Stimulated activated CD4-positive, alpha-beta T cell treated with anti-CD3 and anti-CD28 coated beads, TNF-alpha, amount 100 ng/mL, for 24 hours (primary cell): ENCODE measurements around the gene RNF126.
A peak's percentile ranks its signal among the peaks of the same experiment; 100 is the strongest.
"Not testable (repeated sequence)": the region's sequence is repeated elsewhere in the genome, so short reads cannot be mapped to it uniquely, and the experiment has no call there.

ENCODE experiments used
- DNase-seq, 3 experiments: peaks; one replicate each; pipeline ENCODE4 v3.0.0-alpha.2; 2020; ENCODE audit warnings: low read depth in 3 of 3

RNF126 gene

DNA sequence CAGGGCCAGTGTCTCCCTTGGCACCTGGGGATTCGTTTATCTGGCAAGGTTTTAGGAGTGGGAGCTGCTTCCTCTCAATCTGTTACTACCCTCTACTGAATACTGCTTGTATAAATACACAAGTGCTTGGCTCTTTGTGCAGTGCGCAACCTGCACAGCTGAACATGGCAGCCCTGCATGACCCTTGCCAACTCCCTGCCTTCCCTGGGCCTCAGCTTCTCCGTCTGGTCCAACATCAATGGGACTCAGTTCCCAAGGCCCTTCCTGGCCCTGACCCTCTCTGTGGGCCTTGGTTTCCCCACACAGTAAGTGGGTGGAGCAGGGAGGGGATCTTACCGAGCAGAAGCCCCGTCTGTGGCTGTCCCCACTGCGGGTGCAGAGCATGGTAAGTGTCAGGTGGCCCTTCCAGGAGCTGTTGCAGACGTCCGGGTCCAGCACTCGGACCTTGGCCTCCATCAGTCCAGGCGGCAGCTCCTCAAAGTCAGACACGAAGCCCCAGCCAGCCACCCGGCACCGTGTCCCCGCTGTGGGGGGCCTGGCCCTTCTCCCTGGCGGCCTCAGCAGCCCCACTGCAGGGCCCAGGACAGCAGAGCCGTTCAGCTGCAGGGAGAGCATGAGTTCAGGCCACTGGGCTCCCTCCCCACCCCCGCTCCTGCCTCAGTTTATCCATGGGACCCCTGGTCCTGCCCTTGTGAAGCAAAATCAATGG lies 23.7 kb upstream of the RNF126 start:
- no peak for DNase-seq

DNA sequence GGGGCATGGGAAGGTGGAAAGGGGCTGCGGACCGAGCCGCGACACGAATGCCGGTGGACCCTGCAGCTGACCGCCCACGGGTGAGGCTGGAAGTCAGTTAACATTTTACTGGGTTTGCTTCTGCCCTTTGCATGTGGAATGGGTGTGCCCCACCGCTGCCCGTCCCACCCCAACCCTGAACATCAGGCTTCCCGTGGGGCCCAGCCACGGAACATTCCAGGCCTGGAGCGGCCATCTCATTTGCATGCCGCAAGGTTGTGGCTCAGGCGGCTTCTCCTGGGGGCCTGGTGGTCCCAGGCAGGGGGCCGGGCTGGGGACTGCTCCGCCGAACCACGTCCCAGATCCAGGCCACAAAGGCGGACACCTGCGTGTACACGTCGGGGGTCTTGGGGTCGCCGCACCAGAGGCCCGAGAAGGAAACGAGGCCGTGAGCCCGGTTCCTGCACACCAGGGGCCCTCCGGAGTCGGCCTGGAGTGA lies 22.5 kb upstream of the RNF126 start:
- DNase-seq, result no peak

DNA sequence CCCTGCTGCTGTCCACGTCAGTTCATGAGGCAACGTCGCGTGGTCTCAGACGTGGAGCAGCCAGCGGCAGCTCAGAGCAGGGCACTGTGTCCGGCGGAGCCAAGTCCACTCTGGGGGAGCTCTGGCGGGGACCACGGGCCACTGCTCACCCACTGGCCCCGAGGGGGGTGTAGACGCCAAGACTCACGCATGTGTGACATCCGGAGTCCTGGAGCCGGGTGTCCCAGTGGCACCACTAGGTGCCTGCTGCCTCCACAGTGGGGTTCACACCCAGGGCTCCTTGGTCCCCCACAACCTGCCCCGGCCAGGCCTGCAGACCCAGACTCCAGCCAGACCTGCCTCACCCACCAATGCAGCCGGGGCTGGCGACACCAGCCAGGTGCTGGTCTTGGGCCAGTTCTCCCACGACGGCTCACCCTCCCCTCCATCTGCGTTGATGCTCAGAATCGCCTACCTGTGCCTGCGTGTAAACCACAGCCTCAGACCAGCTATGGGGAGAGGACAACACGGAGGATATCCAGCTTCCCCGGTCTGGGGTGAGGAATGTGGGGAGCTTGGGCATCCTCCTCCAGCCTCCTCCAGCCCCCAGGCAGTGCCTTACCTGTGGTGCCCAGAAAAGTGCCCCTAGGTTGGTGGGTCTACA lies 19.8 kb upstream of the RNF126 start:
- DNase-seq, result no peak

DNA sequence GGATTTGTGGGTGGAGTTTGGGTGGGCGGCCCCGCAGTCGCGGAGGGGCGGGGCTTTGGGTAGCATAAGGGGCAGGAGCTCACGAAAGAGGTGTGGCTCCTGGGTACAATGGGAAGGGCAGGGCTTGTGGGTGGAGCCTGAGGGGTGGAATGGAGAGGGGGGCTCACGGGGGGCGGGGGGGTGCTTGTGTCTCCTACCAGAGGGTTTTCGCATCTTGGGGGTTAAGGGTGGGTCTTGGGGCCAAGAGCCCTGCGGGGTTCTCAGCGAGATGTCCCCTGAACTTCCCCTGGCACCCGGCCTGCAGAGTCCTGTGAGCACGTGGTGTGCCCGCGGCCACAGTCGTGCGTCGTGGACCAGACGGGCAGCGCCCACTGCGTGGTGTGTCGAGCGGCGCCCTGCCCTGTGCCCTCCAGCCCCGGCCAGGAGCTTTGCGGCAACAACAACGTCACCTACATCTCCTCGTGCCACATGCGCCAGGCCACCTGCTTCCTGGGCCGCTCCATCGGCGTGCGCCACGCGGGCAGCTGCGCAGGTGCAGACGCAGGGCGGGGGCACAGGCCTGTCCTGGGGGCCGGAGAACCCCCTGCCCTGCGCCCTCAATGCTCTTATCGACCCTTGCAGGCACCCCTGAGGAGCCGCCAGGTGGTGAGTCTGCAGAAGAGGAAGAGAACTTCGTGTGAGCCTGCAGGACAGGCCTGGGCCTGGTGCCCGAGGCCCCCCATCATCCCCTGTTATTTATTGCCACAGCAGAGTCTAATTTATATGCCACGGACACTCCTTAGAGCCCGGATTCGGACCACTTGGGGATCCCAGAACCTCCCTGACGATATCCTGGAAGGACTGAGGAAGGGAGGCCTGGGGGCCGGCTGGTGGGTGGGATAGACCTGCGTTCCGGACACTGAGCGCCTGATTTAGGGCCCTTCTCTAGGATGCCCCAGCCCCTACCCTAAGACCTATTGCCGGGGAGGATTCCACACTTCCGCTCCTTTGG lies 18.3 kb upstream of the RNF126 start:
- DNase-seq, result peak in 1 of 3 experiments; percentile 91

DNA sequence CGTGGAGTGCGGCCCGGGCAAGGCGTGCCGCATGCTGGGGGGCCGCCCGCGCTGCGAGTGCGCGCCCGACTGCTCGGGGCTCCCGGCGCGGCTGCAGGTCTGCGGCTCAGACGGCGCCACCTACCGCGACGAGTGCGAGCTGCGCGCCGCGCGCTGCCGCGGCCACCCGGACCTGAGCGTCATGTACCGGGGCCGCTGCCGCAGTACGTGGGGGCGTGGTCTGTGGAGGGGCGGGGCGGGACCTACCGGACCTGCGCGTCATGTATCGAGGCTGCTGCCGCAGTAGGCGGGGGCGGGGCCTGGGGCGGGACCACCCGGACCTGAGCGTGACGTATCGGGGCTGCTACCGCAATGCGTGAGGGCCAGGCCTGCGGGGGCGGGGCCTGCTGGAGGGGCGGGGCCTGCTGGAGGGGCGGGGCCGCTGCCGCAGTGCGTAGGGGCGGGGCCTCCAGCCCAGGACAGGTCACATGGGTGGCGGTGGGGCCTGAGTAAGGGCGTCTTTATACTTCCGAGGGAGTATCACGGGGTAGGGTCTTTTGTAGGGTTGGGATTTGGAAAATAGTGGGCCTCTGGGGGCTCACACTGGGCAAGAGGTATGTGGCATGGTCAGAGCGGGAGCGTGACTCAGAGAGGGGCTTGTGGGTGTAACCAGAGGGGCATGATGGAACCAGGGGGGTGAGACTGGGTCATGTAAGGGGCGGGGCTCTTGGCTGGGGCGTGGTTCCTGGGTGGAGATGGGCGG lies 17.4 kb upstream of the RNF126 start:
- peak; percentile 99 to 100 (median 99) for DNase-seq

DNA sequence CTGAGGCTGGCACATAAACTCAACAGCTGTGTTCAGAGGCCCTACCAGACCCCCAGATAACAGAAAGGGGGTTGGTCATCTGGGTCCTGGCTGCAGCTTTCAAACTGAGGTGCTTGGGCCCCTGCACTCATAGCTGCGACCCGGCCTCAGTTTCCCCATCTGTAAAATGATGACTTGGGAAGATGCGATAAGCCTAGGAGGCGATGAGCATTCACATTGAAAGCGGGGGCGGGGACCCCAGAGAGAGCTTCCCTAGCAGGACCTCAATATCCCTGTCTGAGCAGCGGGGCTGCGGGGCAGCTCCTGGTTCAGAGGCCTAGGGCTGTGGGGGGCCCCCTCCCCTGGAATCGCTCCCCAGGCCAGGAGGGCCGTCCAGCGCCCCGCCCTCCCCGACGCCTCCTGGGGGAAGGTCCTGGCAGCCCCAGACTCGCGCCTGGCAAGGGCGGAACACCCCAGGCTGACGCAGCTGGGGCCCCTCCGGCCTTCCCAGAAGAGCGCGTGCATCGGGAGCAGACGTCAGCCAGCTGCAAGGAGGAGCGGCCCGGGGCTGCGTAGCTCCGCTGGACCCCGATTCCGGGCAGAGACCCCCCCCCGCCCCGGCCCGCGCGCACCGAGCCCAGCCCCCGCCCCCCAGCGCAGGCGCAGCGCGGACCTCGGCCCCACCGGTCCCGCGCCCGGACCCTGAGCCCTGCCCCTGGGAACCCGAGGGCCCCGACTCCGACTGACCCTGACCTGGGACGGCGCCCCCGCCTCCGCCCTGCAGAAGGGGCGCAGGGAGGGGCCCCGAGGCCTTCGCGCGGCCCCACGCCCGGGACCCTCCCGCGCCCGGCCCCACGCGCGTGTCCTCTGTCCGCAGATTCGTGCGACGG lies 16.6 kb upstream of the RNF126 start:
- no peak for DNase-seq

DNA sequence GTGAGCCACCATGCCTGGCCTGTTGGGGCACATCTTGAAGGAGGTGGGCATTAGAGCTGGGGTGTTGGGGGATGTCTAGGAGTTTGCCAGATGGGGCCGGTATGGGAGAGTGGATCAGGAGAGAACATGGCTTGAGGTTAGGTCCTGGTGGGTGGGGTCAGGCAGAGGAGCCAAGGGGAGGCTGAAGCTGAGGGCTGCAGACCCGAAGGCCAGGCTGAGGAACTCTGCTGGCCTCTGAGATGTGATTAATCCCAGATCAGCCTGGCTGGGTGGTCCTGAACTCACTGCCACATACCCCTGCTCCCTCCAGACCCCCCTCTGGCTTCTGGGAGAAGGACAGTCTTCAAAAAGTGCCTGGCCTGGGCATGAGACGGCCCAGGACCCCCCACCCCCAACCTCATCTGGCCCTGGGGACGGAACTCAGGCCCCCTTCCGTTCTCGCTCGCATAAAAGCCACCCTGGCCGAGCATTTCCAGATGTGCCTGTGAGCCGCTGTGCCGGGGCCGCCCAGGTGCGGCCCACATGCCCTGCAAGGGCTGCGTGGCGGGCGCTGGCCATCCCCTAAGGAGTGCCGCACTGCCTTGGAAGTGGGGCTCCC lies 15.9 kb upstream of the RNF126 start:
- DNase-seq, result no peak

DNA sequence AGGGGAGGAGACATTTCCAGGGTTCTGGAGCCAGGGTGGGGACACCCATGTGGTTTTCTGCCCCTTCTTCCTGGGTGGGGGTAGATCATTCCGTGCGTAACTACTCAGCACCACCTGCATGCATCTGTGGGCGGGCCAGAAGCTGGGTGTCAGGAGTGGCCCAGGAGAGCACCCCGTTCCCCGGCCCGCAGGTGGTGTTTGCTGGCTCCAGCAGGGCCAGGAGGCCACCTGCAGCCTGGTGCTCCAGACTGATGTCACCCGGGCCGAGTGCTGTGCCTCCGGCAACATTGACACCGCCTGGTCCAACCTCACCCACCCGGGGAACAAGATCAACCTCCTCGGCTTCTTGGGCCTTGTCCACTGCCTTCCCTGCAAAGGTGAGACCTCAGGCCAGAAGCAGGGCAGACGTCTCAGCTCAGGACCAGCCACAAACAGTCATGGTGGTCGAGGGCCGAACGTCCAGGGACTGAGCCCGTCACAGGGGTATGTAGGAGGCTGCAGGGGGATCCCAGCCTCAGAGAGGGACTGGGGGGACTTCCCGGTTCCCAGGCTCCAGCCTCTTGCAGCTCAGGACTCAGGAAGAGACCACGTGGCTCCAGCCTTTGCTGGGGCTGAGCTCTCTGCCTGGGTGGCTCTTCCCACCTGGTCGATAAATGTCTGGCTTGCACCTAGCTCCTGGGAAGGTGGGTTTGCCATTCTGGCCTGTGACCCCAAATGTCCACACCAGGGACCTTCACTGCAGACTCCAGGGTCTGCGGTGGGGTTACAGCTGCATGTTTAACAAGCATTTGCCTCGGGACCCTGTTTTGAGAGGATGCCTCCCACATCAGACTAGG lies 14.8 kb upstream of the RNF126 start:
- no peak for DNase-seq

DNA sequence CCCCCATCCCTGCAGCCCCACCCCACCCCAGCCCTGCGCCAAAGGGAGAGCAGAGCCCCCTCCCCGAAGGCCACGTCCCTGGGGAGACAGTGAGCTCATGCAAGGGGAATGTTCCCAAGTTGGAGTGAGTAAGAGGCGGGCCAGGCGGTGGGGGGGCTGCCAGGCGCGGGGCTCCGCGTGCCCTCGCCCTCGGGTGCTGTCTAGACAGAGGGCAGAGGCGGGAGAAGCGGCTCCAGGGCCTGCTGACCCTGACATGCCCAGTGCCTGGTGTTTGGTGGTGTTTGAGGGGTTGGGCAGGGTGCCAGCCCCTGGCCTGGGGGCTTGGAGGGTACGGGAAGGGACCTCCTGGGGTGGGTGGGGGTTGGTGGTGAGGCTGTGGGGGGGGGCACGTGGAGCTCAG lies 14.2 kb upstream of the RNF126 start:
- no peak for DNase-seq

DNA sequence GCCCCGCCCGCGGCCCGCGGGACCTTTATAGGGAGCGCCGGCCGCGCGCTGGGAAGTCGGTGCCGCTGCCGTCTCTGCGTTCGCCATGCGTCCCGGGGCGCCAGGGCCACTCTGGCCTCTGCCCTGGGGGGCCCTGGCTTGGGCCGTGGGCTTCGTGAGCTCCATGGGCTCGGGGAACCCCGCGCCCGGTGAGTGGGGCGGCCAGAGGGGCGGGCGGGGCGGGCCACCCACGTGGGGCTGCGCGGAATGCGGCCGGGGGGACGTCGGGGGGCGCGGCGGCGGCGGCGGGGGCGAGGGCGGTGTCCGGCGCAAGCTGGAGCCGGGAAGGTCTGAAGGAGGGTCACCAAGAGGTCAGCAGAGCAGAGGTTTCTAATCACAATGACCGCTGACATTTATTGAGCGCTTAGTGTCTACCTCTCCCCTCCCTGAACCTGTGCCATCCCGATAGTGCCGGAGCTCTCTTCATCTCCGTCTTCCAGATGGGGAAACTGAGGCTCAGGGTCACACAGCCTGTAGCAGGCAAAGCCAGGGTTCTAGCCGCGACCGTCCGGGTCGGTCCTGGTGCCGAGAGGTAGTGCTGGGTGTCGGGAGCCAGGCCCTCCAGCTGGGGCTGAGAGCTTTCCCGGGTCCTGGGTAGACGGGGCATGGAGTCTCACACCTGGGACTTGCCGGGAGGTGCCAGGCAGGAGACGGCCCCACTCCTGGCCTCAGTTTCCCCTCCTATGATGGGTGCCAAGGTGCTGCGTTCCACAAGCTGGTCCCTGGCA lies 13.5 kb upstream of the RNF126 start, which contains the start of gene FSTL3:
Gene FSTL3, plus strand, starts transcription at position 54 of the 767 bp plus-strand sequence. Its CDS starts 32 bp downstream, at position 86.
- DNase-seq, result no peak

DNA sequence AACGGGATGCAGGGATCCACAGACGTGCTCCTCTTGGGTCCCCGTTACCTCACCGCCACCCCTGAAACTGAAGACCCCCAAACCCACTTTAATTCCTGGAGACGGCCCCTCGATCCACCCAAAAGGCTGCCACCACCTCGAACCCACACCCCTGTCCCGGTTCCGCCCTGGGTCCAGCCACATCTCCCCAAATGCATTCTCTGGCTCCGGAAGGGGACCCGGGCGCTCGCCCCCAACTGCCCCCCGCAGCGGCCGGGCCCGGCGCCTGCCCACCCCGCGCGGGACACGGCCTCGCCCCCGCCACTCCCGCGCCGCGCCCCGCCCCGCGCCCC lies 13.0 kb upstream of the RNF126 start:
- no peak for DNase-seq

DNA sequence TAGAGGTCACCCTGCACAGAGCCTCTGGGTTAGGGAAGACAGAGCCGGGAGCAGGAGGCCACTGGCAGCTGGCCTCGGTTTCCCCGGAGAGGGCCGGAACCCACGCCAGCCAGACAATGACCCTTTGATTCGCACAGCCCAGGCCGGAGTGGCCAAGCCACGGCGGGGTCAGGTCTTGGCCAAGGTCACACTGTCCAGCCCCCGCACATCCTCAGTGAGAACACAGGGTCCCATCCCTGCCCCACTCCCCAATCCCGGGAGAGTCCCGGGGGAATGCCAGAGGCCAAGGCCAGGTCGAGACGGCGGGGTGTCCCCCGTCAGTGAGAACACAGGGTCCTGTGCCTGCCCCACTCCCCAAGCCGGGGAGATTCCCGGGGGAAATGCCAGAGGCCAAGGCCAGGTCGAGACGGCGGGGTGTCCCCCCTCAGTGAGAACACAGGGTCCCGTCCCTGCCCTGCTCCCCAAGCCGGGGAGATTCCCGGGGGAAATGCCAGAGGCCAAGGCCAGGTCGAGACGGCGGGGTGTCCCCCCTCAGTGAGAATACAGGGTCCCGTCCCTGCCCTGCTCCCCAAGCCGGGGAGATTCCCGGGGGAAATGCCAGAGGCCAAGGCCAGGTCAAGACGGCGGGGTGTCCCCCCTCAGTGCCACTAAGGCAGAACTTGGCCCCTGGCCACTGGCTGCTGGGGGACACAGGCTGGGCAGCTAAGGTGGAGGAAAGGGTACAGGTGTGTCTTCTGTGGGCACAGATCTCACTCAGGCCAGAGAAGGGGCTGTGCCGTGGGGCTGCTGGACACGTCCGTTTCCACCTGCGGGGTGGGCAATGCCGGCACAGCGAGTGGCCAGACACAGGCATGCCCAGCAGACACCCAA lies 11.5 kb upstream of the RNF126 start:
- DNase-seq, result no peak

DNA sequence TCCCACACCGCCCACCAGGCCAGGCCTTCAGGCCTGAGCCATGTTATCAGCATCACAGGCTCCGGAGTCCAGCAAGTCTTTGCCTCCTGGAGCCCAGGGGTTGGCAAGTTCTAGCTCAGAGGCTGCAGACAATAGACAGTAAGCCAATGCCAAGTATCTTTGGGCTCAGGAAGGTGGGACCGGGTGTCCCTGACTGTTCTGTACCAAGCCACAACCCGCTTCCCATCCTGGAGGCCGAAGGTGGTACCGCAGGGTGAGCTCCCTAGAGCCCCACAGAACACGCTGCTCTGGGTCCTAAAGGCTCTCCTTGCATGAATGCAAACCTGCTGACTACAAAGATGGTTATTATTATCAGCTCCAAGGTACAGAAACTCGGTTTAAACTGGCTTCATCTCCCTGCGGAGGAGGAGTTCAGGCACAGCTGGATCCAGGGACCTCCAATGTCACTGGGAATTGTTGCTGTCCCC lies 7.6 kb upstream of the RNF126 start:
- DNase-seq, result no peak

DNA sequence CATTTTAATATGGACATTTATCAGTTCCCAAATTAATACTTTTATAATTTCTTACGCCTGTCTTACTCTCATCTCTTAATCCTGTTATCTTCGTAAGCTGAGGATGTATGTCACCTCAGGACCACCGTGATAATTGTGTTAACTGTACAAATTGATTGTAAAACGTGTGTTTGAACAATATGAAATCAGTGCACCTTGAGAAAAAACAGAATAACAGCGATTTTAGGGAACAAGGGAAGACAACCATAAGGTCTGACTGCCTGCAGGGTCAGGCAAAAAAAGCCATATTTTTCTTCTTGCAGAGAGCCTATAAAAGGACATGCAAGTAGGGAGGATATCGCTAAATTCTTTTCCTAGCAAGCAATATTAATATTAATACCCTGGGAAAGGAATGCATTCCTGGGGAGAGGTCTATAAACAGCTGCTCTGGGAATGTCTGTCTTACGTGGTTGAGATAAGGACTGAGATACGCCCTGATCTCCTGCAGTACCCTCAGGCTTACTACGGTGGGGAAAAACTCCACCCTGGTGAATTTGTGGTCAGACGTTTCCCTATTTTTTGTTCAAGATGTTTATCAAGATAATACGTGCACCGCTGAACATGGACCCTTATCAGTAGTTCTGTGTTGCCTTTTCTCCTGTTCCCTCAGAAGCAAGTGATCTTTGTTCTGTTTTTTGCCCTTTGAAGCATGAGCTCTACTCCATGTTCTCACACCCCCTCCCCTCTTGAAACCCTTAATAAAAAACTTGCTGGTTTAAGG lies 5.8 kb upstream of the RNF126 start:
- not testable (repeated sequence) for DNase-seq

DNA sequence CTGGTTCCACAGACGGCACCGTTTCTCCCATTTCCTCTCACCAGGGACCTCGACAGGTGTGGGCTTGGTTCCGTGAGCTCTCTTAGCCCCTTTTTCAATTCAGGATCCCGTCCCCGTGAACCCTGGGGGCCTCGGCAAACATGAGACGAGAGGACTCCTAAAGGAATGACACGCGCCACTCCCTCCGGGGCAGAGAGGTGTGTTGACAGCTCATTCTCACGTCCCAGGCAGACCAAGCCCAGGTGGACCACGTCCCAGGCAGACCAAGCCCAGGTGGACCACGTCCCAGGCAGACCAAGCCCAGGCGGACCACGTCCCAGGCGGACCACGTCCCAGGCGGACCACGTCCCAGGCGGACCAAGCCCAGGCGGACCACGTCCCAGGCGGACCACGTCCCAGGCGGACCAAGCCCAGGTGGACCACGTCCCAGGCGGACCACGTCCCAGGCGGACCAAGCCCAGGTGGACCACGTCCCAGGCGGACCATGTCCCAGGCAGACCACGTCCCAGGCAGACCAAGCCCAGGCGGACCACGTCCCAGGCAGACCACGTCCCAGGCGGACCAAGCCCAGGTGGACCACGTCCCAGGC lies 4.1 kb upstream of the RNF126 start:
- not testable (repeated sequence) for DNase-seq

DNA sequence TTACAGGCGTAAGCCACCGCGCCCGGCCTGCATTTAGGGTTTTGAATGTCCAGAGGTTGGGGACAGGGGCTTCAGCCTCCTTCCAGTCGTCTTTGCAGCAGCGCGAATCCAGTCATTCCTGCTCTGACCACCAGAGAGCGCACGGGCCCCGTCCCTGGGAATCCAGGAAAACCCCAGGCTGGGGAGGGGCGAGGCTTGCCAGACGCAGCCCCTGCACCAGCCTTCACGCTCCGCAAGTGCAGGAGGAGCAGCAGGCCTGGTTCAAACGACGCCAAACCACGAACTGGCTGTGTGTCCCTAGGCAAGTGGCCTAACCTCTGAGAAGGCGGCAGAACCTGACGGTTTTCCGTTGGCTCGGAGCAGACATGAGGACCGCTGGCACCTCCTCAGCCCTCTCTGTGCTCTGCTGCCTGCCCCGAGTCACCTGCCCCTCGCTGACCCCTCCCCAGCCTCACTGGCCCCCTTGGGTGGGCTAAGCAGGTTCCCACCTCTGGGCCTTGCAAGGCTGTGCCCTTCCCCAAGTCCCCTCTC lies 2.0 kb upstream of the RNF126 start:
- DNase-seq, result peak; percentile 64 to 82 (median 67)
